GM21447 (cell line): ENCODE results near the gene SAMD3.
A peak's percentile ranks its signal among the peaks of the same experiment; 100 is the strongest.
"Not testable (repeated sequence)": the region's sequence is repeated elsewhere in the genome, so short reads cannot be mapped to it uniquely, and the experiment has no call there.

Experiments used
- ATAC-seq: cut with Tn5 transposase; IDR thresholded peaks from one replicate; pipeline ENCODE4 v1.9.1; 2021; ENCODE audit not compliant: unreplicated experiment

The SAMD3 gene

DNA sequence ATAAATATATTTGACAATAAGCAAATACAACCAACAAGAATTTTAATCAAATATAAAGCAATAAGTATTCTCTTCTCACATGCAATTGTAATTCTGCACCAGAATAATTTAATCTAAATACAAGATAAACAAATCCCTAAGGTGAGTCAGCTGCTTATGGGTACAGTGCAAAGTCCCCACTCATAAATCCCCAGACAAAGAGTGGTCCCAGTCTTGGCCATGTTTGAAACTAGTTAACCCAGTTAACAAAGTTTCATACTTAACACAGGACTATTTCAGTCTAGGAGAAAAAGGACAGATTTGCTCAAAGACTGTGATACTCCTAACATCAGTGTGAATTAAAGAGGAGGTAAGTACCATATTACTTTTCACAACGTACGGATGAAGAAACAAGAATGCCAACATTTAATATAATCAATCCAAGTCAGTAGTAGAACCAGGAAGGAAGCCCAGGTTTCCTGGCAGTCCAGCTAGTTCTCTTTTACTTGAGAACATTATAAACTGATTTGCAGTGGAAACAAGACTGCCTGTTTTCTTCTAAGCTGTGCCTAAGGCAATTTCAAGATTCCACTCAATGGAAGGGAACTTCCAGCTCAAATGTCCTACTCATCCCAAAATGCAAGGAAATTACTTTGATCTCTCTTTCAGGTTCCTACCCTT lies 10.4 kb downstream of the SAMD3 start:
- no peak for ATAC-seq

DNA sequence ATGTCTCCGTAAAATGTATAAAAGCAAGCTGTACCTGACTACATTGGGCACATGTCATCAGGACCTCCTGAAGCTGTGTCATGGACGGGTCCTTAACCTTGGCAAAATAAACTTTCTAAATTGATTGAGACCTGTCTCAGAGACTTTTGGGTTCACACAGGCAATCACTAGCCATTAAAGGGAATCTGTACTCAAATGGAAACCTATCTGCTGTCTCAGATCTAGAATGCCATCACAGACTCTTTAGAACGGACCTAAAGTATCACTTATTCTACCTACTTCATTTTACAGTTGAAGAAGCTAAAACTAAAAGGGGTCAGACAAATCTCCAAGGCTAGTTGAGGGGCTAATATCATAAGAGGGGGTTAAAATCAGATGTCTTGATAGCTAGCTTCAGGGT lies 11.1 kb downstream of the SAMD3 start:
- no peak for ATAC-seq

DNA sequence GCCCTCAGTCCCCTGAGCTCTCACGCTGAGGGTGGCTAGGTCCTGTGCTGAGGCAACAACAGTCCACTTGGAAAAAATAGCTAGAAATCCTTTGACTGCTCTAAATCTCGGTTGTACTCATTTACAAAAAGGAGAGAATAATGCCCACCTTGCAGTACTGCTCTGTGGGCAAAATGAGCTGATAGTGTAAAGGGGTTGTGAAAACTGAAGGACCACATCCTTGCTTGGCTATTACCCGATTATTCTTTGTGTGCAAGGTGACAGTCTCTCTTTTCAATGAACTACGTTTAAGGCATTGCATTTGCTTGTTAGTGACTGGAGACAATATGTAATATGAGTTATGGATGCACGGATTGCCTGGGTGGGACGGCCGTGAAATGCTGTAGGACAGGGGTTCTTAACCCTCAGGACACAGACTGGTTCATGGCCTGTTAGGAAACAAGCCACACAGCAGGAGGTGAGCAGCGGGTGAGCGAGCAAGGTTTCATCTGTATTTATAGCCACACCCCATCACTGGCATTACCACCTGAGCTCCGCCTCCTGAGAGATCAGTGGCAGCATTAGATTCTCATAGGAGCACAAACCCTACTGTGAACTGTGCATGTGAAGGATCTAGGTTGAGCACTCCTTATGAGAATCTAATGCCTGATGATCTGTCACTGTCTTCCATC lies 14.6 kb downstream of the SAMD3 start:
- ATAC-seq, result no peak

DNA sequence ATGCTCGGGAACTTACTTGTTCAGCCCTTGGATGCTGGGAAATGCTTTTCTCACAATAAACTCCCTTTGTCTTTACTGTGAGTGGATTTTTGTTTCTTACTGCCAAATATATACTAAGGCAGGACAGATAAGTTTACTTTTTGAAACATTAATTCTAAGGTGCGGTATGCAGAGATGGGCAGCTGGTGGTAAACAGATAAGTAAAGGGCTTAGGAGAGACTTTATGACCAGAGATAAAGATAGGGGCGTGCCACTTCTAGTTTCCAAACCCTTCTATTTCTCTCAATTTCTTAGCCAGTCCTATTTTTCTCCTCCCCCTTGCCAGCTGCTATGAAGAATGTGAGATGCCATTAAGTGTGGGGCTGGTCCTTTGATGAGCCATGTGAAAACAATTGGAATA lies 16.3 kb downstream of the SAMD3 start:
- no peak for ATAC-seq

DNA sequence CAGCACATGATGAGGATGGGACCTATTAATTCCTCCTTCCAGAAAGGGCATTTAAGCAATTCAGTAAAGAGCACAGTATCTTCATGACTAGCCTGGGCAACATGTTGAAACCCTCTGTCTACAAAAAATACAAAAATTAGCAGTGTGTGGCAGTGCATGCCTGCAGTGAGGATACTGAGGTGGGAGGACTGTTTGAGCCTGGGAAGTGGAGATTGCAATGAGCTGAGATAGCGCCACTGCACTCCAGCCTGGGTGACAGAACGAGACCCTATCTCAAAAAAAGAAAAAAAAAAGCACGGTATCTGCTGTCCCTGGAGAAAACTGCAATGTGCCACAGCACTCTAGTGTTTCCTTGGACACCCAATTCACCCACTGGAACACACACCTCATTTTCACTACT lies 18.4 kb downstream of the SAMD3 start:
- no peak for ATAC-seq

DNA sequence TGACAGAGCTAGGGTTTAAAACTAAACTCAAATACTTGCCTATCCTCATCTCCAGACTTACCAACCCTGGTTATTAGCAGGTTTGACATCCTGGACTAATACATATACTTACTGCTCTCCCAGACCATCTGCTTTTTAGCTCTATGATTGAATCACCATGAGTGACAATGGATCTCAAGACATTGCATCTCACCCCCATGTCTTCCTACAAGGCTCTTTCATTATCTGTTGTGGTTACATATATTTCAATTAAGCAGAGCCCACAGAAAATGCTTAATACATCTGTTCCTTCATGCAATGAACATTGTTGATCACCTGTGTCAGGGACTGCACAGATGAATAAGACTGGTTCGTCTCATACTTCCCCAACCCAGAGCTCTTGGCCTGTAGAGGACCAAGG lies 19.4 kb downstream of the SAMD3 start:
- no peak for ATAC-seq

DNA sequence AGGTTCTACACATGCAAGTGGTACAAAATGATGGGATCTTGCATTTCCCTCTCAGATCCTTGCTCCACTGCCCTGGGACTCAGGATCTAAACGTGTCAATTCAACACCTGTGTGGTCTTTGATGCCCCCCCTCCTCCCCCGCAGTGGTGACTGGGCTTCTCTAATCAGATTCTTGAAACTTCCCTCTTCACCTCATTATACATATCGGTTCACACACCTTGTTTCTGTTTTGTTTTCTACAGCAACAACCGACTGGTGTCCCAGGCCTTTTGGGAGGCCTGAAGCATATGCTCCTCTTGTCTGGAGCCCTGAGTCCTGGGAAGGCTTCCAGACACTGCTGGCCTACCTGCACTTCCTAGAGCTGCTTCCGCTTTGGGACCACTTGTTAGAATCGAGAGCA lies 20.0 kb downstream of the SAMD3 start:
- peak; percentile 75 for ATAC-seq

DNA sequence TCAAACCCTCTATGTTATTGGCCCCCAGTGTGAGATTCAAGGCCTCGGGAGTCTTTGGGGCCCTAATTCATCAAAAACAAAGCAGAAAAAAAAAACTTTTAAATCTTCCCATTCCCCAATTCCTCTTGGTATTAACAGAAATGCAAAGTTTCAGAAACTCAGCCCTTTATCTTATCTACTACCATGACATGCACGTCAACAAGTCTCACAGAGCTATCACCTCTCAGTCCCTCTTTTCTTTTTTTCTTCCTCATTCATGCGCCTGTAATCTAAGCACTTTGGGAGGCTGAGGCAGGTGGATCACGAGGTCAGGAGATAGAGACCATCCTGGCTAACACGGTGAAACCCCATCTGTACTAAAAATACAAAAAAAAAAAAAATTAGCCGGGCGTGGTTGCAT lies 22.7 kb downstream of the SAMD3 start:
- ATAC-seq, result no peak

DNA sequence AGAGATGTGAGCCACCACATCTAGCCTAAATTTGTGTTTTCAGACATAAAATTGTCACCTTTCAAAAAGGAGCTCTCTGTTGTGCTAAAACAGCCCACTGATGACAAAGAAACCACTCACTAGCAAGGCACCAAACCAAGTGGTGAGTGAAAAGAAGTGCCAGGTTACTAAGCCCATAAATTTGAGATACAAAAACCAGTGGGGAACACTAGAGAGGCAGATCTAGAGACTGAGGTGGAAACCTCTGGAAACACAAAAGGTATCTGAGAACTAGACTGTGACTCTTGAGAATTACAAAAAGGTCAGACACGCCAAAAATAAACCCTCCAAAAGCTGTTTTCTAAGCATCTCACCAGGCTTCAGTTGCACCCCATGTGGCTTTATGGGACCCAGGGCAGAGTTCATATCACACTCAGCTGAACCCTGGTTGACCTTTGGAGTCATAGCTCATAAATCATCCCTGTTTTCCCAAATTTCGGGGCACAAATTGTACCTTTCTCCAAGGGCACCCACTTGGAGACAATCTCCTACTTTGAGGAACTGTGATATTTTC lies 24.2 kb downstream of the SAMD3 start:
- no peak for ATAC-seq

DNA sequence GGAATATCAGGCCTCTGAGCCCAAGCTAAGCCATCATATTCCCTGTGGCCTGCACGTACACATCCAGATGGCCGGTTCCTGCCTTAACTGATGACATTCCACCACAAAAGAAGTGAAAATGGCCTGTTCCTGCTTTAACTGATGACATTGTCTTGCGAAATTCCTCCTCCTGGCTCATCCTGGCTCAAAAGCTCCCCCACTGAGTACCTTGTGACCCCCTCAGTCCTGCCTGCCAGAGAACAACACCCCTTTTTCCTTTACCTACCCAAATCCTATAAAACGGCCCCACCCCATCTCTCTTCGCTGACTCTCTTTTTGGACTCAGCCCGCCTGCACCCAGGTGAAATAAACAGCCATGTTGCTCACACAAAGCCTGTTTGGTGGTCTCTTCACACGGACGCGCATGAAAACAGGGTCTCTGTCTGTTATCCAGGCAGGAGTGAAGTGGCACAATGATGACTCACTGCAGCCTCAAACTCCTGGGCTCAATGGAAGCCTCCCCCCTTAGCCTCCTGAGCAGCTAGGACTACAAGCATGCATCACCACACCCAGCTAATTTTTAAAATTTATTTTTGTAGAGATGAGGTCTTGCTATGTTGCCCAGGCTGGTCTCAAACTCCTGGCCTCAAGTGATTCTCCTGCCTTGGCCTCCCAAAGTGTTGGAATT lies 24.8 kb downstream of the SAMD3 start:
- not testable (repeated sequence) for ATAC-seq

DNA sequence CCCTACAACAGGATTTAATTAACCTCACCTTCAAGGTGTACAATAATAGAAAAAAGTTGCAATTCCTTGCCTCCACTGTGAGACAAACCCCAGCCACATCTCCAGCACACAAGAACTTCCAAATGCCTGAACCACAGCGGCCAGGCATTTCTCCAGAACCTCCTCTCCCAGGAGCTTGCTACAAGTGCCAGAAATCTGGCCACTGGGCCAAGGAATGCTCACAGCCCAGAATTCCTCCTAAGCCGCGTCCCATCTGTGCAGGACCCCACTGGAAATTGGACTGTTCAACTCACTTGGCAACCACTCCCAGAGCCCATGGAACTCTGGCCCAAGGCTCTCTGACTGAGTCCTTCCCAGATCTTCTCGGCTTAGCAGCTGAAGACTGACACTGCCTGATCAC lies 28.3 kb downstream of the SAMD3 start:
- not testable (repeated sequence) for ATAC-seq

DNA sequence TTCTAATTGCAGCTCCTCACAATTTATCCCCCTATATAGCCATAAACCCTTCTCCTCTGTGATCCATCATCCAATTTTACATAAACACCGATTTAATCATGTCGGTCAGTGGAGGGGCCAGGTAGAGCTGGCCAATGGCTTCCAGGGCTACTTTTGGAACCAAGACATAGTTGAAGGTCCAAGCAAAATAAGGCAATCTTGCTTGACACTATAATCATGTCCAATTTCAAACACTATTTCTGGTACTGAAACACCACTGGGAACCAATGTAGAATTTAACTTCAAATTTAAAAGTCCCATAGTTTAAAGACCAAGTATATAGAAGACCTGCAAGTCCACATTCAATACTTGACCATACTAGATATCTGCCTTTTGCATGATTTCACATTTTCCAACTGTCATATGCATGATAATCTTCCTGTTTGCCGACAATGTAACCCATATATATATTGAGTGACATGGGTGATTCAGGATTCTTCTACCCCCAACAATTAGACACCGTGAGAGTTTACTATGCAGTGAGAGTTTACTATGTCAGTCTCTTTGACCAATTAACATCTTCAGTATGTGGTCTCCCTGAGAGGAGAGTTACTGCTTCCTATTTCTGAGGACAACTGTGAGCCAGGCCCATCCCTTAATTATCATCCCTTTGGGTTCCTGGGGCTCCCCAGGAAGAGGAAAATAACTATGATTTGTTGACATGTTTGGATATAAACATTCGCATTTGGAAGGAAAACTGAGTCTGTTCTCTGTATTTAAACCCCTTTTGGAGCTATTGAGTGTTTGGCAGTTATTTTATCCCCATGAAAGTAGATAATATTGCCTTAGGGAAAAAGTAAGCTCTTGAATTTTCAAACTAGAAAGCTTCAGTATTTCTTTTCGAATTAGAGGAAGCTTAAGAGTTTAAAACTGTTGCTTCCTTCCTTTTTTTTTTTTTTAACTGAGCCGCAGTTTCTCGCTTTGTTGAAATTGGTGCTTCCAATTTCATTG lies 31.8 kb downstream of the SAMD3 start:
- no peak for ATAC-seq

DNA sequence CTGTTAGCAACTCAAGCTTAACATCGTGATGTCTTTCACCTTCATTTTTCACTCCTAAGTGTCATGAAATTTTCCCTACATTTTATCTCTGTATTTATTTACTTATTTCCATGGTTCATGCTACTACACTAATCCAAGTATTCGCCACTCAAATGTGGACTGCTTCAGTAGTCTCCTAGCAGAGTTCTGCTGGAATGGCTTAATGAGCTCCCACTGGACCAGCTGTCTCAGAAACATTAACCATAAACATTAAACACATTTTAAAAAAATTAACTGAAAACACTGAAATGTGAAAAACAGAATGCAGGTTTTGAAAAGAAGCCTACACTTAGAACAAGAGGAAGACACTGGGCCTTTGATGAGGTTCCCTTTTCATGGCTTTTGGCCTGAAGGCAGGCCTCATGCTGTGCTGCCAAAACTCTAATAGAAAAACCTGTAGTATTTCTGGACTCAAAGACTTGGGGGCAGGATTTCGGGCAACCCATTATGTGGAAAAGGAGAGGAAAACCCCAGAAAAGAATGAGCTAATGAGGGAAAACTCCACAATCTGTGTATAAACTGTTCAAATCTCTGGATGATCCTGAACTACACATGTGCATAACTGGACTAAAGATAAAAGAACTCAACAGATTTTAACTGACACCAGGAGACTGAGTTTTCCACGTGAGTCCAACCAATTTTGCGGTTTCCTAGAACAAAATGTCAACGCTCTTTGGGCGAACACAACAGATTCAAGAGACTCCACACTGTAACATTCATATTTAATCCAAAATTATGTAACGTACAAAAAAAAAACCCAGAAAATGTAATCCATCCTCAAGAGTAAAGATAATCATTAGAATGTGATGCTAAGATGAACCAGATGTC lies 33.0 kb downstream of the SAMD3 start:
- no peak for ATAC-seq

DNA sequence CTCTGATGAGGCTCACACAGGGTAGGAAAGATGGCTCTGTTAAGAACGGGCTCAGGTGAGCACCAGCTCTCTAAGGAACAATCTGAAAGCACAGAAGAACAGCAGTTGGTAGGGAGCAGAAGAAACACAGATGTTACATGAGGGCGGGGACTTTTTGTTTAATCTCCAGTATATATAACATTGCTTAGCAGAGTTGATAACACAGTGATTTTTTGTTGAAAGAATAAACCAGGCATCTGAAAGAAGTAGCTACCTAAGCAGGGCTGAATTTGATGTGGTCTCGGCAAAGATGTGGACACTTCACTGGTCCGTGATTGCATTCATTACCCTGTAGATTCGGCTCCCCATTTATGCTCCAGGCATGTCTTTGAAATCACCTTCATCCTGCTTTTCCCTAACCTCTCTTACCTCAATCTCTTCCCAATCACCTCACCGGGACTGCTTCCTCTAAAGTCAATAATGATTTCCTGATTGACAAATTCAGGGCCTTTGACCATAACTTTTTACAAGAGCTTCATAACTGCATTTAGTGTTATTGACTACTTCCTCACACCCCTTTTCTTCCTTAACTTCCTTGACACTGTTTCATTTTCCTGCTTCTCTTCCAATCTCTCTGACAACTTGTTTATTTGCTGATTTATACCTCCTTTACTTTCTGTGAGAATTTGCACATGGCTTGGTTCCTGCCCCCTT lies 34.4 kb downstream of the SAMD3 start:
- no peak for ATAC-seq

DNA sequence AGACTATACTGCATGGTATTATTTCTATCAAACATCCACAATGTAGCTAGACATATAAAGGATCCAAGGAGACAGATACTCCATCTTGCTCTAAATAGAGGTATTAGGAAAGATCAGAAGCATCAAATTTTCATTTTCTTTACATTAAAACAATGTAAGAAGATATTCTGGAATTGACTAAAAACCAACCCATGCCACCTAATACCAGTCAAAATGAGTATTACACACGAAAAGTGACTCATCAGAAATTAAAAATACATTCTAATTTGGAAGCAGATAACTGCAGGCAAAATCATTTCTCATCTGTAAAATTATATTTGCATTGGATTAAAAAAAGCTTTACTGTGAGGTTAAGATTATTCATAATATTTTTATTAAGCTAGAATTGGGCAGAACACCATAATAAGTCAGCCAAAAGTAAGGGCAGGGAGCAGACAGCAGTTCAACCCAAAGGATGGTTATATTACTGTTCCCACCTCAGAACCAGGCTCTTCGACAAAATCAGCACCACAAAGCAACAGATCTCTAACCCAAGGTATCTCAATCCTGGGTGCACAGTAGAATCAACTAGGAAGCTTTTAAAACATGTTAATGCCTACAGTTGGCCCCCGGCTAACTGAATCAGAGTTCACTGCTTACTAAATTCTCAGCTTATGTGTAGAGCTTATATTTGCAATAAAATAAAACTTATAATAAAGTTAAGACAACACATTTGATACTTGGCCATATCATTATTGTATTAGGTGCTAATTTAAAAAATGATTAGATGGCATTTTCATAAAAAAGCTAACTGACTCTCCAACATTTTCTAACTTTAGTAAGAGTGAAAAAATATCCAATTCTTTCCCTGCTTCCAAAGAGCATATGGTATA lies 35.2 kb downstream of the SAMD3 start:
- no peak for ATAC-seq

DNA sequence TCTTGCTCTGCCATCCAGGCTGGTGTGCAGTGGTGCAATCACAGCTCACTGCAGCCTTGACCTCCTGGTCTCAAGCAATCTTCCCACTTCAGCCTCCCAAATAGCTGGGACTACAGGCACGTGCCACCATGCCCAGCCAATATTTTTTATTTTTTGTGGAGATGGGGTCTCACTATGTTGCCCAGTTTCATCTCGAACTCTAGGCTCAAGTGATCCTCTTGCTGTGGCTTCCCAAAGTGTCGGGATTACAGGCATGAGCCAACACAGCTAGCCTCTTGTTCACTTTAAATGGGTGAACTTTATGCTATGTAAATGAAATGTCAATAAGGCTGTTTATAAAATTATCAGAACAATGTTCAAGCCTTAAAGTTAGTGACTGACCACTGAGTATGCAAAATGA lies 37.1 kb downstream of the SAMD3 start:
- ATAC-seq, result no peak

DNA sequence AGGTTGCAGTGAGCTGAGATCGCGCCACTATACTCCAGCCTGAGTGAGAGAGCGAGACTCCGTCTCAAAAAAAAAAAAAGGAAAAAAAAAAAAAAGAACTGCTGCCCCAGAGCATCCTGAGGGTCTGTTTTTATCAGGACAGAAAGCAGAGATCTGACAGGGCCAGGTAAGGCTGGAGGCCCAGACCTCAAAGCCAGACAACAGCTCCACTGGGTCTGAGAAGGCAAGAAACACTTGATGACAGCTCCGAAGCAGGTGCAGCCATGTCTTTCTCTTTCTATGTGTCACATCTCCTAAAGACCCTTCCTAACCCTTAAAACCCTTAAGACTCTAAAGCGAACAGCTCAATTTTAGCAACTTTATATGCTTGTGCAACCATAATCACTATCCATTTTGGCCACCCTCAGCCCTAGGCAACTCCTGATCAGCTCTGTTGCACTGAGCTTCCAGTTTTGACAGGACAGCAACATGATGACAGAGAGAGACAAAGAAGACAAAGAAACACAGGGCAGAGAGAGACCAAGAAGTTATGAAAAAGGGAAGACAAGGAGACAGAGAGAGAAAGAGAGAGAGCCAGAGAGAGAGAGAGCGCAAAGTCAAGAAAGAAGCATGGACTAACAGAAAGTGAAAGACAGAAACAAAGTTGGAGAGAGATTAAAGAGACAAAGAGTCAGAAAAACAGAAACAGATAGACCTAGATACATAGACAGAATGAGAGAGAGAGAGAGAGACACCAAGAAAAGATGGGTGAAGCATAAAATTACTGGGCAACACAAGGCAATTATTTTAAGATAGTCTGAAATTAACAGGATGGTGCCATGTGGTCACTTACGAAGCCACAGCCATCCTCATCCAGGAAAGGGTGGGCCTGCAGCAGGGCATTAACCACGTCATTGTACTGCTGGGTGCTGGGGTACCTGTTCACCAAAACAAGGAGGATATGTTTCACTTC lies 39.2 kb downstream of the SAMD3 start:
- ATAC-seq, result no peak
